ENCODE results near the gene P3H2. TPM values are rescaled to one million over a fixed set of nuclear protein-coding genes. Genes with fewer than 3 reads are reported as not detected.
"Not testable (repeated sequence)": the region's sequence is repeated elsewhere in the genome, so short reads cannot be mapped to it uniquely, and the experiment has no call there.

The P3H2 gene
- polyA plus RNA-seq, 4 donors = 38.7 to 106 (median 96.4) TPM

GRCh38 chr3:189995129-189995528, 125.6 kb downstream of the P3H2 start:
- no peak for DNase-seq (ENCODE audit: low read depth in 4 of 4, low spot score in 3 of 4)

- no peak for DNase-seq (ENCODE audit: low read depth in 4 of 4, low spot score in 3 of 4)
Observed at GRCh38 chr3:189990826-189991225, 129.9 kb downstream of the P3H2 start.

- DNase-seq (ENCODE audit: low read depth in 4 of 4, low spot score in 3 of 4) = no peak
Observed at GRCh38 chr3:189988854-189989253, 131.8 kb downstream of the P3H2 start.

DNA sequence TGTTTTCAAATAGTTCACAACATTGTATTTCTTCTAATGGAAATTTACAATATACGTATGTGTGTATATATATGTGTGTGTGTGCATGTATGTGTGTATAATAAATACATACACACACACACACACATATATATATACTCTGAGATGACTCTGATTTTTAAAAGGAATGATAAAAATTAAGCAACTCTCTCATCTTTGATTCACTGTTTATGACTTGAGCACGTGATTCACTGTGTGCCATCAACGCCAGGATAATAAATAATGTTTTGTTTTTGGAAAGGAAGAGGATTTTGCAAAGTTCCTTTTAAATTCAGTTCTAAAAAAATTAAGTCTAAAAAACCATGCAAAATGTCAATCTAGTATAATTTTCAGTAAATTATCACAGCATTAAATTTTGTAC, 132.4 kb downstream of the P3H2 start:
- DNase-seq (ENCODE audit: low read depth in 4 of 4, low spot score in 3 of 4) = no peak

DNA sequence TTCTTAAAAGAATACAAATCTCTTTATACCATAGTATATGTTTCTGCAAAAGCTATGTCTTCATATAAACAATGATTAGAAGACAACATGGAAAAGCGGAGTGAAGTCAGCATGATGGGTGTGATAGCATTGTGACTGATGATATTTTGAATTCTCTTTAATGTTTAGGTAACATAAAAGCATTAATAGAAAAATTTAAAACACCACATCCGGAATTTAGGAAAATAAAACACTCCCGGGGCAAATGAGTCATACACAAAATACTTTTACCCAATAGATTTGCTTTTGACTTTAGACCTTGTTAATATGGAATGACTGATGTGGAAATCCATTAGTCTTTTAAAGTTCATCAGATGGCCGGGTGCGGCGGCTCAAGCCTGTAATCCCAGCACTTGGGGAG, 134.7 kb downstream of the P3H2 start:
- DNase-seq (ENCODE audit: low read depth in 4 of 4, low spot score in 3 of 4) = no peak

GRCh38 chr3:189983612-189984011, 137.1 kb downstream of the P3H2 start:
- DNase-seq (ENCODE audit: low read depth in 4 of 4, low spot score in 3 of 4) = no peak

- no peak for DNase-seq (ENCODE audit: low read depth in 4 of 4, low spot score in 3 of 4)
Observed at GRCh38 chr3:189982321-189982945, 138.3 kb downstream of the P3H2 start.

GRCh38 chr3:189981668-189982067, 139.0 kb downstream of the P3H2 start:
- no peak for DNase-seq (ENCODE audit: low read depth in 4 of 4, low spot score in 3 of 4)

DNA sequence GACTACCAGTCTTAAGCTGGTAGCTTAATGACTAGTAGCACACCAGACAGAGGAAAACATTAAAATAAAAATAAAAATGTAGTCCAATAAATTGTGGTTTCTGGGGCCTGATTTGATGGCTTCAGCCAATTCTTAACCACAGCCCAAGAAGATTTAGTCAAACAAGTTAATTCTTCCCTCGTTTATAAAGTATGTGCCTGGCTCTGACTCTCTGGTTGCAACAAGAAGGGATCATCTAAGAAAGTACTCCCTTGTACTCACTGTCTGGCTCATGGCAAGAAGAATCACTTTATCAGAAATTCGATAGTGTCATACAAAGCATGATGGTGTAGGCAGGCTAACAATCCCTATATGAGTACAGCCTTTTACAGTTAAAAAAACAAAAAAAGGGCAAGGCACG, 141.9 kb downstream of the P3H2 start:
- no peak for DNase-seq (ENCODE audit: low read depth in 4 of 4, low spot score in 3 of 4)

- no peak for DNase-seq (ENCODE audit: low read depth in 4 of 4, low spot score in 3 of 4)
Observed at GRCh38 chr3:189977174-189977573, 143.5 kb downstream of the P3H2 start.

- DNase-seq (ENCODE audit: low read depth in 4 of 4, low spot score in 3 of 4) = no peak
Observed at GRCh38 chr3:189975391-189975990, 145.2 kb downstream of the P3H2 start.

GRCh38 chr3:189974359-189974758, 146.3 kb downstream of the P3H2 start:
- no peak for DNase-seq (ENCODE audit: low read depth in 4 of 4, low spot score in 3 of 4)

- peak in 3 of 4 donors; percentile 41 to 52 (median 41) for DNase-seq (ENCODE audit: low read depth in 4 of 4, low spot score in 3 of 4)
Observed at GRCh38 chr3:189967254-189967865, 153.3 kb downstream of the P3H2 start.

GRCh38 chr3:189966843-189967242, 153.9 kb downstream of the P3H2 start:
- no peak for DNase-seq (ENCODE audit: low read depth in 4 of 4, low spot score in 3 of 4)

DNA sequence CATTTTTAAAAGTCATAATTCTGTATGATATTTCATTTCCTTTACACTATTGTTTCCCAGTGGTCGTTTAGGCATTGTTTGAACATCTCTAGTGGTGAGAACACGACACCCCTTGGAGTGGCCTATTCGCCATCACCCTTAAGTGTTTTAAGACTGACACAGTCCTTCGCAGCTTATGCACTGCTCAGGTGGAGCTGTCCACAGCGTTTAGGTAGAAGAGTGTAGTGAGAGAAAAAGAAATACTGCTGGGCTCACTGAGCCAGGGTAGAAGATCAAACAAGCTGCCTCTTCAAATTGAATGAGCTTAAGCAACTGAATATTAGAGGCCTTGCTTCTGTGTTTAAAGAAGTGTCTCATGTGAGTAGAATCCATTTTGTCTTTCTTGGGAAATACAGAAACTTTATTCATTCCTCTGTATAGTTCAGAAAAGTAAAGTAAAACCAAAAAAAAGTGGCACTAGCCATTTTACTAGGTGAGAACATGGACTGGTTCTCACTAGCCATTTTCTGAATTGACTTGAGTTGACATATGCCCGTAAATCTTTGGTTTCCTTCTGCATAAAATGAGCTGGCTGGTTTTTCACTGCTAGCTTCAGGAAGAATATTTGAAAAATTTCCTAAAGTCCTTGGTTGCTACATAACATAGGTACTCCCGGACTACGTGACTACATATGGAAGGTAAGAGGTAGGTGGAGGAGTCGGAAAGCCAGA, 155.9 kb downstream of the P3H2 start:
- no peak for DNase-seq (ENCODE audit: low read depth in 4 of 4, low spot score in 3 of 4)

DNA sequence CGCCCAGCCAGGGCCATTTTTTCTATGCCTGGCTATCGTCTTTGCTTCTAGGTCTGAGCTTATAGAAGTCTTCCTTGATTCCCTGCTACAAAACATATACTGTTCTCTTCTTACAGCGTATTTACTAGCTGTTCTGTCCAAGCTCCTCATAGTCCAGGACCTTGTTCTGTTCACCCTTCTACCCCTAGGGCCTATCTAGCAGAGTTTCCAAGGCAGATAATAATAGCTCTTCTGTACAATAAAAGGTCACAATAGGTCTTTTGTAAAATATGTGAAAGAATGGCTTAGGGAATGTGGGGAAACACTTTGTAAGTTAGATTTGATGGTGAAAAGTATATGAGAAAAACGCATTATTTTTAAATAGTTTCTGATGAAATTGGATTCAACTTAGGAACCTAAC, 158.2 kb downstream of the P3H2 start:
- no peak for DNase-seq (ENCODE audit: low read depth in 4 of 4, low spot score in 3 of 4)

- DNase-seq (ENCODE audit: low read depth in 4 of 4, low spot score in 3 of 4) = peak; percentile 47 to 66 (median 60)
Observed at GRCh38 chr3:189961522-189962161, 159.1 kb downstream of the P3H2 start.

DNA sequence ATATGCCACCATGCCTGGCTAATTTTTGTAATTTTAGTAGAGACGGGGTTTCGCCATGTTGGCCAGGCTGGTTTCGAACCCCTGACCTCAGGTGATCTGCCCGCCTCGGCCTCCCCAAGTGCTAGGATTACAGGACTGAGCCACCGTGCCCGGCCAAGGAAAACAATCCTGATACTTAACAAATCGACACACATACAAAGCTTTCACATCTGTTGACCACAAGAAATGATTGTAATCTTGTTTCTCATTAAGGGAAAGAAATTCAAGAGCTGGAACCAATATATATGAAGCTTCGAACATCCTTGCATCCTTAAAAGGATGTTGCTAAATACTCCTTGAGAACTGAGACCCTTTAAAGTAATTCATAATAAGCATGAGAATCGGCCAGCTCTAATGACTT, 159.6 kb downstream of the P3H2 start:
- DNase-seq (ENCODE audit: low read depth in 4 of 4, low spot score in 3 of 4) = not testable (repeated sequence)

DNA sequence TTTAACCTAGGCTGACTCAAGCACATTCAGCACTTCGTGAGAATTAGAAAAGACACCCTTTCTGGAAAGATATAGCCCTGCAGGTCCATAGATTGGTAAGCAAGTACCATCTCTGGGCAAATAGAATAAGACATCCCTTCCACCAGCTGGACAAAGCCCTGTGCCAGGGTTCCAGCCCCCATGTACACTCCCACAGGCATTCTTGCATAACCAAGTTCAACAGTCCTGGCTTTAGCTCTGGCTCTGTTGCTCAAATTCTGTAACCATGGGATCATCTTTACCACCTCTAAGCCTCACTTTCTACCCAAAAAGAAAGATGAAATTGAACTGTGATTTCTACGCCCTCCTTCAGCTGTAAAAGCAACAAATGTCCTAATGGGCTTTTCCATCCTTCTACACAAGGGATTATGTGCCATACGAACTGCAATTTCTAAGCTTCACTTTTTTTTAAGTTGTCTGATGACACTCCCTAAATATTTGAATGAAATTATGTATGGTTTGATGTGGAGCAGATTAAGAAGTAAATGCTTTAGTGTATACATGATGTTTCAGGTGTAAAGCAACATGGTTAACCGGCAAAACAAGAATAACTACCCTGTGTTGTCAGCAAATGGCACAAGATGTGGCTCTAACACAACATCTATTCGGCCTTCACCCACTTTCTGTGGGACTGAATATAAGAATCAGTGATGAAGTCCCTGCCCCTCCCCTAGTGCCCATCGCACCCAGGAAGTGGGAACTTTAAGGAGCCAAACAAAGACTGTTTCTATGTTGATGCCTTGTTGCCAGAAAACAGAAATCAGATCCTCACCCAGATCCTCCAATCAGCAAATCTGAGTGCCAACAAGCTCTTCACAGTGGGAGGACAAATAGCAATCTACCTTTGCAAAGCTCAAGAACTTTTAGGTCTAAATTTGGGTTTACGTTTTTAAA, 165.7 kb downstream of the P3H2 start:
- no peak for DNase-seq (ENCODE audit: low read depth in 4 of 4, low spot score in 3 of 4)

GRCh38 chr3:189953551-189953950, 167.1 kb downstream of the P3H2 start:
- DNase-seq (ENCODE audit: low read depth in 4 of 4, low spot score in 3 of 4) = no peak

Measured in left renal pelvis (tissue), 4 donors.